Loucy (cell line): Measurements from ENCODE around the gene RIMS1.

Source experiments
- CTCF ChIP-seq: fragments of 200-600 bp; sonication (generic); conservative IDR thresholded peaks from 2 replicates; pipeline ENCODE4 v1.5.1; 2014; ENCODE audit warnings: mild to moderate bottlenecking, antibody characterized with exemption, low read length
- EZH2phosphoT487 ChIP-seq: fragments of 200-600 bp; IDR thresholded peaks from 2 replicates; pipeline ENCODE4 v1.6.1; 2018; ENCODE audit warnings: antibody characterized with exemption, mild to moderate bottlenecking, moderate library complexity, borderline replicate concordance

- TF ChIP-seq CTCF, result no peak
- no peak for TF ChIP-seq EZH2phosphoT487
Measured at GRCh38 chr6:71994705-71995271, 108.4 kb downstream of the RIMS1 start.
